ENCODE data around the gene HSPH1. TPM values are rescaled to one million over a fixed set of nuclear protein-coding genes. Genes with fewer than 3 reads are reported as not detected.

HSPH1 gene
- total and polyA plus RNA-seq, 10 of the 15 experiments (the other 5 are each of a cell fraction or from before 2014, with no cell fraction given): 40.2 to 159 (median 92.6) TPM

- CTCF ChIA-PET: no interaction called here
Measured at GRCh38 chr13:31116224-31116623, 45.5 kb downstream of the HSPH1 start.

More at GRCh38 chr13:31116224-31116623, 45.5 kb downstream of the HSPH1 start:
- WGBS (ENCODE audit: insufficient coverage, insufficient replicate concordance, low lambda C conversion rate, missing lambda C conversion rate): 39% methylated on average over 4 of the region's 4 CpGs
- Histone ChIP-seq H3K9me3 (replicated peaks; ENCODE audit: control insufficient read depth, insufficient read depth, low read length) (no peaks in the 10 kb centered on the region), H2AFZ (ENCODE audit: control insufficient read depth, low read depth, low read length) (no peak overlapping the region), H3K4me1 (ENCODE audit: control insufficient read depth, insufficient read depth, low read length) (no peaks in the 10 kb centered on the region), H3K9ac (ENCODE audit: control insufficient read depth, insufficient read depth, low read length) (no peak overlapping the region), H3K79me2 (ENCODE audit: control insufficient read depth, insufficient read depth, low read length) (no peaks in the 10 kb centered on the region), H3K27ac (ENCODE audit: control insufficient read depth, insufficient read depth) (no peak overlapping the region), H3K4me2 (ENCODE audit: control insufficient read depth, insufficient read depth) (no peak overlapping the region), H3K27me3 (replicated peaks in 1 of 2; ENCODE audit: control insufficient read depth in 2 of 2, insufficient read depth in 2 of 2, low read length in 1 of 2) (peaks cover 6 to 14% of the 10 kb centered on the region in 2 experiments; a peak in 3 of 4 replicates), H3K4me3 (no peak overlapping the region), H3K36me3 (ENCODE audit: control insufficient read depth in 2 of 2, insufficient read depth in 2 of 2, low read length in 1 of 2) (no peaks in the 10 kb centered on the region), H4K20me1 (ENCODE audit: control insufficient read depth, insufficient read depth) (no peaks in the 10 kb centered on the region)
- ATAC-seq: no peak
- TF ChIP-seq, protein P1, sequence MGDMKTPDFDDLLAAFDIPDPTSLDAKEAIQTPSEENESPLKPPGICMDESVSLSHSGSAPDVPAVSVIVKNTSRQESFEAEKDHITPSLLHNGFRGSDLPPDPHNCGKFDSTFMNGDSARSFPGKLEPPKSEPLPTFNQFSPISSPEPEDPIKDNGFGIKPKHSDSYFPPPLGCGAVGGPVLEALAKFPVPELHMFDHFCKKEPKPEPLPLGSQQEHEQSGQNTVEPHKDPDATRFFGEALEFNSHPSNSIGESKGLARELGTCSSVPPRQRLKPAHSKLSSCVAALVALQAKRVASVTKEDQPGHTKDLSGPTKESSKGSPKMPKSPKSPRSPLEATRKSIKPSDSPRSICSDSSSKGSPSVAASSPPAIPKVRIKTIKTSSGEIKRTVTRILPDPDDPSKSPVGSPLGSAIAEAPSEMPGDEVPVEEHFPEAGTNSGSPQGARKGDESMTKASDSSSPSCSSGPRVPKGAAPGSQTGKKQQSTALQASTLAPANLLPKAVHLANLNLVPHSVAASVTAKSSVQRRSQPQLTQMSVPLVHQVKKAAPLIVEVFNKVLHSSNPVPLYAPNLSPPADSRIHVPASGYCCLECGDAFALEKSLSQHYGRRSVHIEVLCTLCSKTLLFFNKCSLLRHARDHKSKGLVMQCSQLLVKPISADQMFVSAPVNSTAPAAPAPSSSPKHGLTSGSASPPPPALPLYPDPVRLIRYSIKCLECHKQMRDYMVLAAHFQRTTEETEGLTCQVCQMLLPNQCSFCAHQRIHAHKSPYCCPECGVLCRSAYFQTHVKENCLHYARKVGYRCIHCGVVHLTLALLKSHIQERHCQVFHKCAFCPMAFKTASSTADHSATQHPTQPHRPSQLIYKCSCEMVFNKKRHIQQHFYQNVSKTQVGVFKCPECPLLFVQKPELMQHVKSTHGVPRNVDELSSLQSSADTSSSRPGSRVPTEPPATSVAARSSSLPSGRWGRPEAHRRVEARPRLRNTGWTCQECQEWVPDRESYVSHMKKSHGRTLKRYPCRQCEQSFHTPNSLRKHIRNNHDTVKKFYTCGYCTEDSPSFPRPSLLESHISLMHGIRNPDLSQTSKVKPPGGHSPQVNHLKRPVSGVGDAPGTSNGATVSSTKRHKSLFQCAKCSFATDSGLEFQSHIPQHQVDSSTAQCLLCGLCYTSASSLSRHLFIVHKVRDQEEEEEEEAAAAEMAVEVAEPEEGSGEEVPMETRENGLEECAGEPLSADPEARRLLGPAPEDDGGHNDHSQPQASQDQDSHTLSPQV (IDR thresholded peaks at IDR 0.05): no peak
- TF ChIP-seq, protein P2, sequence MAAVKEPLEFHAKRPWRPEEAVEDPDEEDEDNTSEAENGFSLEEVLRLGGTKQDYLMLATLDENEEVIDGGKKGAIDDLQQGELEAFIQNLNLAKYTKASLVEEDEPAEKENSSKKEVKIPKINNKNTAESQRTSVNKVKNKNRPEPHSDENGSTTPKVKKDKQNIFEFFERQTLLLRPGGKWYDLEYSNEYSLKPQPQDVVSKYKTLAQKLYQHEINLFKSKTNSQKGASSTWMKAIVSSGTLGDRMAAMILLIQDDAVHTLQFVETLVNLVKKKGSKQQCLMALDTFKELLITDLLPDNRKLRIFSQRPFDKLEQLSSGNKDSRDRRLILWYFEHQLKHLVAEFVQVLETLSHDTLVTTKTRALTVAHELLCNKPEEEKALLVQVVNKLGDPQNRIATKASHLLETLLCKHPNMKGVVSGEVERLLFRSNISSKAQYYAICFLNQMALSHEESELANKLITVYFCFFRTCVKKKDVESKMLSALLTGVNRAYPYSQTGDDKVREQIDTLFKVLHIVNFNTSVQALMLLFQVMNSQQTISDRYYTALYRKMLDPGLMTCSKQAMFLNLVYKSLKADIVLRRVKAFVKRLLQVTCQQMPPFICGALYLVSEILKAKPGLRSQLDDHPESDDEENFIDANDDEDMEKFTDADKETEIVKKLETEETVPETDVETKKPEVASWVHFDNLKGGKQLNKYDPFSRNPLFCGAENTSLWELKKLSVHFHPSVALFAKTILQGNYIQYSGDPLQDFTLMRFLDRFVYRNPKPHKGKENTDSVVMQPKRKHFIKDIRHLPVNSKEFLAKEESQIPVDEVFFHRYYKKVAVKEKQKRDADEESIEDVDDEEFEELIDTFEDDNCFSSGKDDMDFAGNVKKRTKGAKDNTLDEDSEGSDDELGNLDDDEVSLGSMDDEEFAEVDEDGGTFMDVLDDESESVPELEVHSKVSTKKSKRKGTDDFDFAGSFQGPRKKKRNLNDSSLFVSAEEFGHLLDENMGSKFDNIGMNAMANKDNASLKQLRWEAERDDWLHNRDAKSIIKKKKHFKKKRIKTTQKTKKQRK (IDR thresholded peaks at IDR 0.05; ENCODE audit: low read depth, low read length): no peak
- TF ChIP-seq TAF1 (IDR thresholded peaks at IDR 0.05; ENCODE audit: borderline replicate concordance, low read depth, low read length) (no peak), ATF2 (IDR thresholded peaks at IDR 0.05; ENCODE audit: low read length) (no peak), PML (IDR thresholded peaks at IDR 0.05; ENCODE audit: low read length) (no peak), KLF5 (IDR thresholded peaks at IDR 0.05; ENCODE audit: partially characterized antibody) (no peak), IKZF2 (IDR thresholded peaks at IDR 0.05) (no peak)
- TF ChIP-seq, protein P3, sequence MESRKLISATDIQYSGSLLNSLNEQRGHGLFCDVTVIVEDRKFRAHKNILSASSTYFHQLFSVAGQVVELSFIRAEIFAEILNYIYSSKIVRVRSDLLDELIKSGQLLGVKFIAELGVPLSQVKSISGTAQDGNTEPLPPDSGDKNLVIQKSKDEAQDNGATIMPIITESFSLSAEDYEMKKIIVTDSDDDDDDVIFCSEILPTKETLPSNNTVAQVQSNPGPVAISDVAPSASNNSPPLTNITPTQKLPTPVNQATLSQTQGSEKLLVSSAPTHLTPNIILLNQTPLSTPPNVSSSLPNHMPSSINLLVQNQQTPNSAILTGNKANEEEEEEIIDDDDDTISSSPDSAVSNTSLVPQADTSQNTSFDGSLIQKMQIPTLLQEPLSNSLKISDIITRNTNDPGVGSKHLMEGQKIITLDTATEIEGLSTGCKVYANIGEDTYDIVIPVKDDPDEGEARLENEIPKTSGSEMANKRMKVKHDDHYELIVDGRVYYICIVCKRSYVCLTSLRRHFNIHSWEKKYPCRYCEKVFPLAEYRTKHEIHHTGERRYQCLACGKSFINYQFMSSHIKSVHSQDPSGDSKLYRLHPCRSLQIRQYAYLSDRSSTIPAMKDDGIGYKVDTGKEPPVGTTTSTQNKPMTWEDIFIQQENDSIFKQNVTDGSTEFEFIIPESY (IDR thresholded peaks at IDR 0.05): no peak
- TF ChIP-seq, protein P4, sequence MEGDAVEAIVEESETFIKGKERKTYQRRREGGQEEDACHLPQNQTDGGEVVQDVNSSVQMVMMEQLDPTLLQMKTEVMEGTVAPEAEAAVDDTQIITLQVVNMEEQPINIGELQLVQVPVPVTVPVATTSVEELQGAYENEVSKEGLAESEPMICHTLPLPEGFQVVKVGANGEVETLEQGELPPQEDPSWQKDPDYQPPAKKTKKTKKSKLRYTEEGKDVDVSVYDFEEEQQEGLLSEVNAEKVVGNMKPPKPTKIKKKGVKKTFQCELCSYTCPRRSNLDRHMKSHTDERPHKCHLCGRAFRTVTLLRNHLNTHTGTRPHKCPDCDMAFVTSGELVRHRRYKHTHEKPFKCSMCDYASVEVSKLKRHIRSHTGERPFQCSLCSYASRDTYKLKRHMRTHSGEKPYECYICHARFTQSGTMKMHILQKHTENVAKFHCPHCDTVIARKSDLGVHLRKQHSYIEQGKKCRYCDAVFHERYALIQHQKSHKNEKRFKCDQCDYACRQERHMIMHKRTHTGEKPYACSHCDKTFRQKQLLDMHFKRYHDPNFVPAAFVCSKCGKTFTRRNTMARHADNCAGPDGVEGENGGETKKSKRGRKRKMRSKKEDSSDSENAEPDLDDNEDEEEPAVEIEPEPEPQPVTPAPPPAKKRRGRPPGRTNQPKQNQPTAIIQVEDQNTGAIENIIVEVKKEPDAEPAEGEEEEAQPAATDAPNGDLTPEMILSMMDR (IDR thresholded peaks at IDR 0.05 in 2 of 3, conservative IDR thresholded peaks at IDR 0.05 in 1 of 3; ENCODE audit: control insufficient read depth in 2 of 3, extremely low read depth in 1 of 3, insufficient read depth in 1 of 3, low read depth in 3 of 3, low read length in 3 of 3): no peak
- intact Hi-C loops (cut with micrococcal nuclease; ENCODE audit: unreplicated experiment): no loop called here
- POLR2A ChIA-PET: no interaction called here
- FAIRE-seq: no peak
- RAD21 ChIA-PET (ENCODE audit: unreplicated experiment): no interaction called here
- DNase-seq (ENCODE audit: low read depth, low spot score): no peak
- SMC1A ChIA-PET (ENCODE audit: uncharacterized antibody, unreplicated experiment): interaction anchor here (0.7 kb wide), 2 partner anchors 277 to 1071 kb away, joined by 3 to 4 read pairs; no protein-coding TSS in a partner anchor
- no TSS peak for BruUV-seq (replicated peaks)
- in situ Hi-C loops (cut with MboI): no loop called here
